PC-3 (cell line): ENCODE measurements around the gene MPV17L.
"Not testable (repeated sequence)": the region's sequence is repeated elsewhere in the genome, so short reads cannot be mapped to it uniquely, and the experiment has no call there.

Experiments used
- CTCF ChIP-seq: fragments of 300-600 bp; sonication (generic); conservative IDR thresholded peaks from 2 replicates; pipeline ENCODE4 v1.5.1; 2017; ENCODE audit warnings: antibody characterized with exemption, low read depth, mild to moderate bottlenecking, low read length
- EZH2 ChIP-seq: fragments of 300-600 bp; sonication (generic); IDR thresholded peaks from one replicate; pipeline ENCODE4 v1.6.1; 2017; ENCODE audit warnings: antibody characterized with exemption, mild to moderate bottlenecking, low read length; ENCODE audit not compliant: unreplicated experiment

GRCh38 chr16:15395631-15396508 lies at the start of gene MPV17L:
- not testable (repeated sequence) for TF ChIP-seq CTCF, EZH2
